Ammon's horn (tissue), 1 donor: ENCODE results near the gene C1orf210.

ENCODE experiments used
- DNase-seq: peaks from one replicate; pipeline ENCODE4 v3.0.0-alpha.2; 2016; ENCODE audit warnings: low spot score

C1orf210 gene

GRCh38 chr1:43312212-43312623 is 26.8 kb upstream of the C1orf210 start:
- DNase-seq, result no peak

- no peak for DNase-seq
Observed at GRCh38 chr1:43311521-43311920, 26.1 kb upstream of the C1orf210 start.

- DNase-seq, result no peak
Observed at GRCh38 chr1:43309405-43310025, 24.1 kb upstream of the C1orf210 start.

GRCh38 chr1:43308635-43309404 is 23.4 kb upstream of the C1orf210 start:
- no peak for DNase-seq

- no peak for DNase-seq
Observed at GRCh38 chr1:43307458-43308158, 22.2 kb upstream of the C1orf210 start.

- no peak for DNase-seq
Observed at GRCh38 chr1:43306688-43307457, 21.5 kb upstream of the C1orf210 start.

- no peak for DNase-seq
Observed at GRCh38 chr1:43305926-43306687, 20.7 kb upstream of the C1orf210 start.

GRCh38 chr1:43305461-43305860 is 20.1 kb upstream of the C1orf210 start:
- DNase-seq, result no peak

- no peak for DNase-seq
Observed at GRCh38 chr1:43304771-43305300, 19.5 kb upstream of the C1orf210 start.

- no peak for DNase-seq
Observed at GRCh38 chr1:43304314-43304681, 18.9 kb upstream of the C1orf210 start.

GRCh38 chr1:43303471-43304313 is 18.3 kb upstream of the C1orf210 start:
- DNase-seq, result no peak

GRCh38 chr1:43302721-43303470 is 17.5 kb upstream of the C1orf210 start:
- DNase-seq, result no peak

GRCh38 chr1:43302201-43302600 is 16.8 kb upstream of the C1orf210 start:
- no peak for DNase-seq

- DNase-seq, result no peak
Observed at GRCh38 chr1:43300378-43301094, 15.2 kb upstream of the C1orf210 start, which contains the start of gene TIE1. TIE1 (plus strand) TSS chr1:43300982; CDS start chr1:43301072, 90 bp downstream.

GRCh38 chr1:43299101-43299500 is 13.7 kb upstream of the C1orf210 start:
- no peak for DNase-seq

GRCh38 chr1:43298055-43298454 is 12.7 kb upstream of the C1orf210 start:
- DNase-seq, result no peak

- DNase-seq, result no peak
Observed at GRCh38 chr1:43296207-43296606, 10.8 kb upstream of the C1orf210 start.

GRCh38 chr1:43294761-43295160 is 9.4 kb upstream of the C1orf210 start:
- DNase-seq, result no peak
